CD4-positive, alpha-beta T cell (primary cell): ENCODE data around the gene OVCA2. TPM values are rescaled to one million over a fixed set of nuclear protein-coding genes. Genes with fewer than 3 reads are reported as not detected.

Source experiments
- ATAC-seq: fragments of 200-7000 bp; cut with Tn5 transposase; one replicate; pipeline ENCODE4 v1.10.0; 2022; ENCODE audit warnings: mild to moderate bottlenecking; ENCODE audit not compliant: poor library complexity
- CTCF ChIA-PET: fragments of 350-600 bp; sonication (Branson Sonifier 250); formaldehyde crosslinking; loops from one replicate; lab custom pipeline; 2021; ENCODE audit warnings: antibody characterized with exemption, inconsistent platforms; lab: Charles Lee
- POLR2A ChIA-PET: fragments of 350-600 bp; sonication (Branson Sonifier 250); formaldehyde crosslinking; loops from one replicate; lab custom pipeline; 2021; ENCODE audit warnings: antibody characterized with exemption, inconsistent platforms; lab: Charles Lee
- DNase-seq, 14 experiments: peaks; one replicate each; pipeline ENCODE4 v3.0.0-alpha.2; 2013 to 2020; ENCODE audit warnings: mixed read lengths in 2 of 14
- H3K27ac ChIP-seq, 2 donors: one replicate each; pipeline versions ENCODE4 v1.5.1 to v1.7.0; 2013; ENCODE audit warnings: low read length in 2 of 2, low read depth in 1 of 2, mild to moderate bottlenecking in 1 of 2
- H3K27me3 ChIP-seq, 2 experiments: 1 replicate in 1 of 2; 2 replicates in 1 of 2; pipeline versions ENCODE4 v1.6.1 to v1.7.0; 2013; ENCODE audit warnings: low read length in 2 of 2, control low read depth in 1 of 2, mild to moderate bottlenecking in 1 of 2, moderate library complexity in 1 of 2; ENCODE audit not compliant: insufficient read depth in 2 of 2, control insufficient read depth in 1 of 2
- H3K36me3 ChIP-seq: one replicate; pipeline ENCODE4 v1.6.1; 2013; ENCODE audit warnings: low read length, control low read depth; ENCODE audit not compliant: insufficient read depth
- H3K4me1 ChIP-seq: one replicate; pipeline ENCODE4 v1.6.1; 2013; ENCODE audit warnings: low read length, control low read depth; ENCODE audit not compliant: insufficient read depth
- H3K4me3 ChIP-seq: one replicate; pipeline ENCODE4 v1.5.1; 2013; ENCODE audit warnings: mild to moderate bottlenecking, low read length, moderate library complexity
- H3K9me3 ChIP-seq, 2 experiments: 1 replicate in 1 of 2; 2 replicates in 1 of 2; pipeline versions ENCODE4 v1.6.1 to v1.7.0; 2013; ENCODE audit warnings: low read length in 2 of 2, mild to moderate bottlenecking in 2 of 2, control low read depth in 1 of 2, moderate library complexity in 1 of 2; ENCODE audit not compliant: control insufficient read depth in 1 of 2, insufficient read depth in 1 of 2
- H3K27ac Mint-ChIP-seq: one replicate; pipeline ENCODE4 v1.8.0; 2020; ENCODE audit warnings: mixed read lengths
- H3K27me3 Mint-ChIP-seq: one replicate; pipeline ENCODE4 v1.8.0; 2021; ENCODE audit warnings: mixed read lengths
- H3K36me3 Mint-ChIP-seq: one replicate; pipeline ENCODE4 v1.8.0; 2021; ENCODE audit warnings: low read depth, mixed read lengths
- H3K4me1 Mint-ChIP-seq: one replicate; pipeline ENCODE4 v1.8.0; 2021; ENCODE audit warnings: low read depth, mixed read lengths
- H3K4me3 Mint-ChIP-seq: one replicate; pipeline ENCODE4 v1.8.0; 2020; ENCODE audit warnings: mild to moderate bottlenecking, mixed read lengths
- H3K9me3 Mint-ChIP-seq: one replicate; pipeline ENCODE4 v1.8.0; 2020; ENCODE audit warnings: mixed read lengths
- CTCF ChIP-seq: fragments of 200-600 bp; IDR thresholded peaks from one replicate; pipeline ENCODE4 v1.8.0; 2022; ENCODE audit warnings: antibody characterized with exemption, mild to moderate bottlenecking
- intact Hi-C, 2 experiments: fragments of 100-400 bp; cut with DNase I in 1 of 2; cut with micrococcal nuclease in 1 of 2; formaldehyde crosslinking; loops; one replicate each; pipeline versions ENCODE4 v1.15.1 to v1.9.0; 2023 to 2025; cut with DNase I, micrococcal nuclease
- total RNA-seq, 174 experiments: library from RNA in 2 of 174; stranded (reverse) in 2 of 174; gene quantifications; one replicate each; pipeline ENCODE4 v1.2.3 and lab custom pipeline; 2021 to 2026

The OVCA2 gene
- total RNA-seq, 2 experiments from 2014 or later = 34.4 to 35.1 TPM

GRCh38 chr17:2016494-2016893 lies 25.3 kb upstream of the OVCA2 start:
- no peaks in the 10 kb centered on the region for H3K4me1 Mint-ChIP-seq
- ChIA-PET CTCF (no interaction called here), POLR2A (no interaction called here)
- Histone ChIP-seq H3K27ac (no peak overlapping the region), H3K4me3 (no peak overlapping the region), H3K27me3 (peaks cover 0 to 16% of the 10 kb centered on the region in 2 experiments), H3K4me1 (peaks cover 4% of the 10 kb centered on the region), H3K9me3 (no peaks in the 10 kb centered on the region), H3K36me3 (no peaks in the 10 kb centered on the region)
- no peak for TF ChIP-seq CTCF
- intact Hi-C loops = no loop called here
- H3K27me3 Mint-ChIP-seq = peaks cover 33% of the 10 kb centered on the region
- DNase-seq (no peak), ATAC-seq (no peak)
- no peaks in the 10 kb centered on the region for H3K9me3 Mint-ChIP-seq
- H3K4me3 Mint-ChIP-seq = no peak overlapping the region
- no peaks in the 10 kb centered on the region for H3K36me3 Mint-ChIP-seq
- H3K27ac Mint-ChIP-seq = no peak overlapping the region

GRCh38 chr17:2017274-2017941 lies 24.4 kb upstream of the OVCA2 start:
- Histone ChIP-seq H3K9me3 (no peaks in the 10 kb centered on the region), H3K4me1 (peaks cover 4% of the 10 kb centered on the region), H3K36me3 (no peaks in the 10 kb centered on the region), H3K27ac (no peak overlapping the region), H3K27me3 (peaks cover 2 to 13% of the 10 kb centered on the region in 2 experiments), H3K4me3 (no peak overlapping the region)
- Mint-ChIP-seq H3K4me1 (peaks cover 1% of the 10 kb centered on the region), H3K9me3 (no peaks in the 10 kb centered on the region), H3K4me3 (no peak overlapping the region), H3K27ac (no peak overlapping the region), H3K36me3 (no peaks in the 10 kb centered on the region), H3K27me3 (peaks cover 30% of the 10 kb centered on the region)
- ATAC-seq (no peak), DNase-seq (no peak)
- TF ChIP-seq CTCF = no peak
- intact Hi-C loops = no loop called here
- POLR2A ChIA-PET = no interaction called here
- CTCF ChIA-PET = no interaction called here

- intact Hi-C loops = no loop called here
- POLR2A ChIA-PET = no interaction called here
- Mint-ChIP-seq H3K27me3 (peaks cover 21% of the 10 kb centered on the region), H3K4me3 (no peak overlapping the region), H3K4me1 (peaks cover 12% of the 10 kb centered on the region), H3K36me3 (no peaks in the 10 kb centered on the region), H3K9me3 (no peaks in the 10 kb centered on the region), H3K27ac (no peak overlapping the region)
- ATAC-seq (no peak), DNase-seq (no peak)
- no peak for TF ChIP-seq CTCF
- CTCF ChIA-PET = no interaction called here
- Histone ChIP-seq H3K4me3 (no peak overlapping the region), H3K9me3 (no peaks in the 10 kb centered on the region), H3K36me3 (no peaks in the 10 kb centered on the region), H3K27ac (no peak overlapping the region), H3K4me1 (peaks cover 18% of the 10 kb centered on the region), H3K27me3 (peaks cover 13 to 14% of the 10 kb centered on the region in 2 experiments)
These were observed 22.9 kb upstream of the OVCA2 start for GRCh38 chr17:2018716-2019510.
